NCI-H226 (cell line): ENCODE results near the gene SLC39A7.

ENCODE experiments used
- DNase-seq: peaks from one replicate; pipeline ENCODE4 v3.0.0-alpha.2; 2015

Gene SLC39A7

GRCh38 chr6:33243476-33243875, 42.8 kb downstream of the SLC39A7 start:
- DNase-seq = no peak

- DNase-seq = peak; percentile 80
Observed at GRCh38 chr6:33247977-33248642, 47.4 kb downstream of the SLC39A7 start.

GRCh38 chr6:33248643-33248931, 47.9 kb downstream of the SLC39A7 start:
- no peak for DNase-seq

- peak; percentile 100 for DNase-seq
Observed at GRCh38 chr6:33248932-33249731, 48.5 kb downstream of the SLC39A7 start.

- DNase-seq = peak; percentile 71
Observed at GRCh38 chr6:33249732-33250630, 49.3 kb downstream of the SLC39A7 start.

- no peak for DNase-seq
Observed at GRCh38 chr6:33250731-33251130, 50.1 kb downstream of the SLC39A7 start.

GRCh38 chr6:33251395-33252012, 50.8 kb downstream of the SLC39A7 start:
- no peak for DNase-seq

- DNase-seq = no peak
Observed at GRCh38 chr6:33252759-33253158, 52.1 kb downstream of the SLC39A7 start.
